HuH-7 (cell line): ENCODE data around the gene RNF40.
"Not testable (repeated sequence)": the region's sequence is repeated elsewhere in the genome, so short reads cannot be mapped to it uniquely, and the experiment has no call there.

ENCODE experiments used
- DNase-seq: peaks from one replicate; pipeline ENCODE4 v3.0.0; 2011; ENCODE audit warnings: low spot score

RNF40 gene

GRCh38 chr16:30782486-30783279 is 20.6 kb downstream of the RNF40 start:
- DNase-seq, result no peak

- DNase-seq, result no peak
Measured at GRCh38 chr16:30783280-30784109, 21.4 kb downstream of the RNF40 start.

- no peak for DNase-seq
Measured at GRCh38 chr16:30784215-30784614, 22.1 kb downstream of the RNF40 start.

GRCh38 chr16:30785126-30786106 is 23.3 kb downstream of the RNF40 start:
- no peak for DNase-seq

- peak; percentile 67 for DNase-seq
Measured at GRCh38 chr16:30786115-30786935, 24.2 kb downstream of the RNF40 start.

GRCh38 chr16:30786936-30787612 is 25.0 kb downstream of the RNF40 start, which contains the start of gene ZNF629:
Gene ZNF629 (minus strand): TSS chr16:30787205. CDS start chr16:30784482, 2,723 bp downstream.
- DNase-seq, result peak; percentile 87

- DNase-seq, result peak; percentile 48
Measured at GRCh38 chr16:30787613-30788378, 25.7 kb downstream of the RNF40 start.

- DNase-seq, result no peak
Measured at GRCh38 chr16:30793508-30794069, 31.5 kb downstream of the RNF40 start.

GRCh38 chr16:30794634-30795033 is 32.5 kb downstream of the RNF40 start:
- no peak for DNase-seq

GRCh38 chr16:30797670-30798309 is 35.7 kb downstream of the RNF40 start:
- no peak for DNase-seq

- DNase-seq, result no peak
Measured at GRCh38 chr16:30802936-30803335, 40.8 kb downstream of the RNF40 start.

GRCh38 chr16:30805056-30805369 is 42.9 kb downstream of the RNF40 start:
- DNase-seq, result no peak

GRCh38 chr16:30805370-30806169 is 43.4 kb downstream of the RNF40 start:
- DNase-seq, result peak; percentile 79

- DNase-seq, result no peak
Measured at GRCh38 chr16:30808146-30808545, 46.0 kb downstream of the RNF40 start.

- DNase-seq, result not testable (repeated sequence)
Measured at GRCh38 chr16:30808890-30809426, 46.8 kb downstream of the RNF40 start.

GRCh38 chr16:30809675-30810074 is 47.6 kb downstream of the RNF40 start:
- DNase-seq, result not testable (repeated sequence)

- peak; percentile 31 for DNase-seq
Measured at GRCh38 chr16:30813821-30814189, 51.7 kb downstream of the RNF40 start.

- DNase-seq, result no peak
Measured at GRCh38 chr16:30816769-30817168, 54.6 kb downstream of the RNF40 start.
